Retinal pigment epithelial cell (primary cell): Measurements from ENCODE around the gene FTH1.

Source experiments
- DNase-seq: peaks from one replicate; pipeline ENCODE4 v3.0.0-alpha.2; 2010; ENCODE audit warnings: low read depth
- H3K4me3 ChIP-seq: 2 replicates; pipeline ENCODE4 v1.5.1; 2011; ENCODE audit warnings: mild to moderate bottlenecking, low read length, control low read depth, moderate library complexity
- TF ChIP-seq, protein P1 (sequence below): conservative IDR thresholded peaks from 2 replicates; pipeline ENCODE4 v1.5.1; 2011; ENCODE audit warnings: low read depth, low read length, control low read depth, inconsistent platforms

Gene FTH1

DNA sequence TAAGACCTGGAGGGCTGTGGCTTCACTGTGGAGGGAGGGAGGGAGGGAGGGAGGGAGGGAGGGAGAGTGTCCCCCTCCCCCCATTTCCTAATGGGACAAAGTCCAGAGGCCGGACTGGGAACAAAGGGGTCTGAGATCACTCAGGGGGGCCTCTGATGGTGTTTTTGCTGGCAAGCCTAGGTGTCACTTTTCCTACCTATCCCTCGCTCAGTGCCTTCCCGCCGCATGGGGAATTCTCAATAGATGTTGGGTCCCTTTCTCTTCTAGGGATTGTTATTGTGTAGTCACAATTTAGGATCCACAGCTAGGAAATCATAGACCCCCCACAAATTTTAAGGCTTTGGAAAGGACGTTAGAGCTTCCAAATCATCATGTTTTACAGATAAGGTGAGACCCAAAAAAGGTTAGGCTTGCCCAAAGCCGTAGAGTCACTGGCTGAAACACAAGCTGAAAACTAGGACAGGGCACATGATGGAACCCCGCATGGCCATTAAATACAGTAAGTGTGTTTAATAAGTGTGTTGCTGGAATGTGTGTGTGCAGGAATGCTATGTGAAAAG is 4.8 kb upstream of the FTH1 start:
- H3K4me3 ChIP-seq = no peak overlapping the region
- peak; percentile 70 for DNase-seq

GRCh38 chr11:61971248-61972111 is 4.0 kb upstream of the FTH1 start:
- H3K4me3 ChIP-seq = no peak overlapping the region
- DNase-seq = peak; percentile 99

More for the DNA sequence above, 4.8 kb upstream of the FTH1 start:
- TF ChIP-seq, protein P1, sequence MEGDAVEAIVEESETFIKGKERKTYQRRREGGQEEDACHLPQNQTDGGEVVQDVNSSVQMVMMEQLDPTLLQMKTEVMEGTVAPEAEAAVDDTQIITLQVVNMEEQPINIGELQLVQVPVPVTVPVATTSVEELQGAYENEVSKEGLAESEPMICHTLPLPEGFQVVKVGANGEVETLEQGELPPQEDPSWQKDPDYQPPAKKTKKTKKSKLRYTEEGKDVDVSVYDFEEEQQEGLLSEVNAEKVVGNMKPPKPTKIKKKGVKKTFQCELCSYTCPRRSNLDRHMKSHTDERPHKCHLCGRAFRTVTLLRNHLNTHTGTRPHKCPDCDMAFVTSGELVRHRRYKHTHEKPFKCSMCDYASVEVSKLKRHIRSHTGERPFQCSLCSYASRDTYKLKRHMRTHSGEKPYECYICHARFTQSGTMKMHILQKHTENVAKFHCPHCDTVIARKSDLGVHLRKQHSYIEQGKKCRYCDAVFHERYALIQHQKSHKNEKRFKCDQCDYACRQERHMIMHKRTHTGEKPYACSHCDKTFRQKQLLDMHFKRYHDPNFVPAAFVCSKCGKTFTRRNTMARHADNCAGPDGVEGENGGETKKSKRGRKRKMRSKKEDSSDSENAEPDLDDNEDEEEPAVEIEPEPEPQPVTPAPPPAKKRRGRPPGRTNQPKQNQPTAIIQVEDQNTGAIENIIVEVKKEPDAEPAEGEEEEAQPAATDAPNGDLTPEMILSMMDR = no peak

DNA sequence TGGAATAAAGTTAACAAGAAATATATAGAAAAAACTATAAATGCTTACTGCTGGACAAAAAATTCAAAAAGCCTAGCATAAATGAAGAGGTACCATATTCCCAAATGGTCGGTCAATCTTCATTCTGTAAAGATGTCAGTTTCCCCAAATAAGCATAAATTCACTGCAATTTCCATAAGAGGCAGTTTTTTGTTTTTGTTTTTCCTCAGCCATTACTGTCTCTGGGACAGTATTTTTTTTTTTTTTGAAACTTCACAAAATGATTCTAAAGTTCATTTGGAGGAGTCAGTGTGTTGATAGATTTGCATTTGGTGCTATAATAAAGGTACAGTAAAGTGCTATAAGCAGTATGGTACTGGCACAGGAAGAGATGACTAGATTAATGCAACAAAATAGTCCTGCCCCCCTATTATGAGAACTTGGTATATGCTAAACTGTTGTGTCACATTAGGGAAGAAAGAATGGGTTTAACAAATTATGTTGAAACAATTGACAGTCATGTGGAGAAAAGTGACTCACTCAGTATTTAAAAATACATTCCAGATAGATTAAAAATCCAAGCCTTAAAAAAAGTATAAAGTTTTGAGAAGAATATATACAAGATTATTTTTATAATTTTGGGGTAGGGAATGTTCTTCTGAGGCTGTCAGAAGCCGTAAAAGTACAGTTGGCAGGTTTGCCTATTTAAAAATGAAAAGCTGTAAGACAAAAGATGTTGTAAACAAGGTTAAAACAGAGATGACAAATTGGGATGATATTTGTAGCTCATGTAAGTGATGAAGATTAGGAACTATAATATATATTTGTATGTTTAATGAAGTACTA is 2.6 kb upstream of the FTH1 start:
- DNase-seq = peak; percentile 76
- TF ChIP-seq, protein P1 = no peak
- H3K4me3 ChIP-seq = no peak overlapping the region

More at GRCh38 chr11:61971248-61972111, 4.0 kb upstream of the FTH1 start:
- TF ChIP-seq, protein P1 = peak; percentile 7

DNA sequence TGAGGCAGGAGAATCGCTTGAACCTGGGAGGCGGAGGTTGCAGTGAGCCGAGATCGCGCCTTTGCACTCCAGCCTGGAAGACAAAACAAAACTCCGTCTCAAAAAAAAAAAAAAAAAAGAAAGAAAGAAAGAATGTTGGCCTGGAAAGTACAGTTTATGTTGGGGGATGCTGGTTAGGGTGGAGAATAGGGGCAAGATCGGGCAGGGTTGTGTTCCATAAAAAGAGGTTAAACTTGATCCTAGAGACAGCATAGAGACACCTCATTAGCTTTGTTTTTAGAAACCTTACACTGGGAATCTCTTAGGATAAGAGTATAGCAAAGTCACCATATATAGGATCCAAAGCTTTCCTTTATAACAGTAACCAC is 1.9 kb upstream of the FTH1 start:
- no peak for DNase-seq
- TF ChIP-seq, protein P1 = no peak
- H3K4me3 ChIP-seq = no peak overlapping the region

DNA sequence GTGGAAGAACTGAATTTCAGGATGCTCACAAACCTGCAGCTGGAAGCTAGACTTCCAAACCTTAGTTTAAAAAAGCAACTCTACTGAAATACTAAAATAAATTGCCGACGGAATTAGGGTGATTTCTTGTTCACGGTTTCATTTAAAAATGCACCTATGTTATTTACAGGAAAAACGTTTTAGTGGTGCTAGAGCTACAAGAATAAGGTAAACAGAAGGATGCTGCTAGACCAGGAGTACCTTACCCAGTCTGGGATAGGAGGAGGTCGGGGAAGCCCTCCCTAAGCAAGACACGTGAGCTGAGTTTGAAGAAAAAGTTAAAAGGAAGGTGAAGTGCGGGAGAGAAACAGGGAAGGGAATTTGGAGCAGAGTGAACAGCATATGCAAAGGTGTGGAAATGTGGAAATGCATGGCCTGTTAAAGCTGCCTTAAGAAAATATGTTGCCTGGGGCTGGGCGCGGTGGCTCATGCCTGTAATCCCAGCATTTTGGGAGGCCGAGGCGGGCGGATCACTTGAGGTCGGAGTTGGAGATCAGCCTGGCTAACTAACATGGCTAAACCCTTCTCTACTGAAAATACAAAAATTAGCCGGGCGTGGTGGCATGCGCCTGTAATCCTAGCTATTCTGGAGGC is 1.4 kb upstream of the FTH1 start:
- peak overlapping the region; percentile 100 for H3K4me3 ChIP-seq
- TF ChIP-seq, protein P1 = no peak
- no peak for DNase-seq

DNA sequence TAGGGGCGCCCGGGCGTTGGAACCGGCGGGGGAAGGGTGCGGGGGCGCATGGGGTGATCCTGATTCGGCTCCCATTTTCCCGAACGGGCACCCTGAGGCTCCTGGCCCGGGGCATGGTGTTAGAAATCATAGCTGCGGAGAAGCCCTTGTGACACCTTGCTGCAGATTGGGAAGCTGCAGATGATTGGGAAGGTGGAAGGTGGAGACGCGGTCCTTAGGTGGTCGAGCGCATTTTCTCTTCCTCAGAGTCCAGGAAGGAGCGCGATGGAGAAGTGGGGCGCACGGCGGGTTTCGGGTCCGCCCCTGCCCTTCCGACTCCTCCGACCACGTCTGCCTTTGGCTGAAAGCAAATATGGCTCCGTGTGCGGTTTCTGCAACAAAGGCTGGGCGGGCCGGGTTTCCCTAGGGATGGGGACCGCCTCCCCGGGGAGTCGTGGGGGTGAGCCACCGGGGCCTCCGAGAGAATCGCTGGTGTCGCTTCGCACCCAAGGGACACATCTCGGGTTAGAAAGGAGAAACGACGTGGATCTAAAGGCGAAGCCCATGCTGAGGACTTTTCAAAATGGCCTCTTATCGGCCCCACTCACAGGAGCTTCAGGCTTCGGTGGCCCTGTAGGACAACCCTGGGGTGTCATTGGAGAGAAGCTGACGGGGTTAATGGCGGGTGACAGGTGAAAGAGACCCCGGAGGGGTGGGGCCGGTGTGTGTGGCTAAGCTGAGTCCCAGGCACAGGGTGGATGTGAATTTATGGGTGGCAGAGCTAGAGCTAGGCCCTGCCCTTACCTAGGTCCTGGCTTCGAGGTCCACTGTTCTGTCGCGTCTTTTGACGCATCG is 707 bp upstream of the FTH1 start:
- no peak for DNase-seq
- TF ChIP-seq, protein P1 = no peak
- H3K4me3 ChIP-seq = peak overlapping the region; percentile 100
